ENCODE measurements around the gene PRKAG2.

DNA sequence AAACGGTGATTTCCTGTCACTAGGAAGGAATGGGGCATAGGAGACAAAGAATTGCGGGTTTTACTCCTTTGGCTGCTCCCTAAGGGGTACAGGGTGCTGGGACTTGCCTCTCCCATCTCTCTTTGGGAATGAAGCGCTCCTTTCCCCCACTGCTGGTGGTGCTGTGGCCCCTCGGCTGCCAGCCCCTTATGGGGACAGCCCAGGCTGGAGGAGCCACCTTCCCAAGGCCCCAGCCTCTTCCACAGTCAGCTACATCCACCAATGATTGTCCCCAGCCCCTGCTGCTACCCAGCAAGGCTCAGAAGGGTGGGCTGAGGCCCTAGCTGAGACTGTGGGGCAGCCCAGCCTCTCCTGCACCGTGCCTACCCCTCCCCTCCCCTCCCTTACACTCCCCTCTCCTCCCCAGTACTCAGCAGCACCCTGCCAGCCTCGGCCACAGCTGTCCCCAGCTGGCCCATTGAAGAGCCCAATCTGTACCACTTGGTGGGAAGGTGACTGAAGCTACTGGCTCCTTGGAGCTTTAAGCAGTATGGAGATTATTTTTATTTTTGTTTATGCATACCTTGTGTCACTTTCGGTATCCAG, 19.0 kb downstream of the PRKAG2 start:
- TF ChIP-seq CTCF (IDR thresholded peaks at IDR 0.05; ENCODE audit: low read length): no peak
- TF ChIP-seq EZH2 (IDR thresholded peaks at IDR 0.05; ENCODE audit: borderline replicate concordance, low read length): no peak

Data from OCI-LY1 (cell line).